ENCODE data around the gene SLC35F2.
"Not testable (repeated sequence)": the region's sequence is repeated elsewhere in the genome, so short reads cannot be mapped to it uniquely, and the experiment has no call there.

SLC35F2 gene

GRCh38 chr11:107783121-107783520, 75.5 kb downstream of the SLC35F2 start:
- DNase-seq, result no peak

- no peak for DNase-seq
Observed at GRCh38 chr11:107780775-107781174, 77.8 kb downstream of the SLC35F2 start.

GRCh38 chr11:107780136-107780535, 78.5 kb downstream of the SLC35F2 start:
- DNase-seq, result no peak

GRCh38 chr11:107778839-107779517, 79.6 kb downstream of the SLC35F2 start:
- DNase-seq, result no peak

- DNase-seq, result no peak
Observed at GRCh38 chr11:107777110-107777509, 81.5 kb downstream of the SLC35F2 start.

GRCh38 chr11:107776062-107776461, 82.5 kb downstream of the SLC35F2 start:
- no peak for DNase-seq

GRCh38 chr11:107770551-107770951, 88.0 kb downstream of the SLC35F2 start:
- no peak for DNase-seq

GRCh38 chr11:107769189-107769588, 89.4 kb downstream of the SLC35F2 start:
- no peak for DNase-seq

GRCh38 chr11:107758719-107759355, 99.8 kb downstream of the SLC35F2 start:
- not testable (repeated sequence) for DNase-seq

- no peak for DNase-seq
Observed at GRCh38 chr11:107757661-107758060, 100.9 kb downstream of the SLC35F2 start.

- DNase-seq, result no peak
Observed at GRCh38 chr11:107756553-107756952, 102.0 kb downstream of the SLC35F2 start.

GRCh38 chr11:107752949-107753822, 105.4 kb downstream of the SLC35F2 start:
- no peak for DNase-seq

- DNase-seq, result no peak
Observed at GRCh38 chr11:107752508-107752907, 106.1 kb downstream of the SLC35F2 start.

GRCh38 chr11:107751082-107751481, 107.5 kb downstream of the SLC35F2 start:
- DNase-seq, result no peak

- DNase-seq, result no peak
Observed at GRCh38 chr11:107750313-107750712, 108.3 kb downstream of the SLC35F2 start.

GRCh38 chr11:107747622-107748021, 111.0 kb downstream of the SLC35F2 start:
- DNase-seq, result no peak

- no peak for DNase-seq
Observed at GRCh38 chr11:107744736-107745135, 113.9 kb downstream of the SLC35F2 start.

GRCh38 chr11:107743191-107743590, 115.4 kb downstream of the SLC35F2 start:
- no peak for DNase-seq

GRCh38 chr11:107741044-107741823, 117.4 kb downstream of the SLC35F2 start:
- no peak for DNase-seq
